ENCODE results near the gene CD63.

Gene CD63

GRCh38 chr12:55720071-55720564 lies 8.7 kb downstream of the CD63 start, which contains the start of gene RDH5:
Gene RDH5 (plus strand): TSS chr12:55720393. CDS start chr12:55721185, 792 bp downstream.
- DNase-seq: no peak

- no peak for DNase-seq
Measured at GRCh38 chr12:55719371-55719770, 9.4 kb downstream of the CD63 start.

- DNase-seq: no peak
Measured at GRCh38 chr12:55718624-55719275, 10.1 kb downstream of the CD63 start.

- DNase-seq: no peak
Measured at GRCh38 chr12:55718015-55718414, 10.8 kb downstream of the CD63 start.

GRCh38 chr12:55717011-55718007 lies 11.5 kb downstream of the CD63 start:
- no peak for DNase-seq

GRCh38 chr12:55716582-55716957 lies 12.2 kb downstream of the CD63 start:
- DNase-seq: no peak

- peak; percentile 92 for DNase-seq
Measured at GRCh38 chr12:55715833-55716581, 12.8 kb downstream of the CD63 start, which contains the start of gene BLOC1S1. Gene BLOC1S1 (plus strand): TSS chr12:55716046. CDS start chr12:55716052, 6 bp downstream.

- no peak for DNase-seq
Measured at GRCh38 chr12:55715169-55715764, 13.5 kb downstream of the CD63 start.

- DNase-seq: no peak
Measured at GRCh38 chr12:55713721-55714120, 15.1 kb downstream of the CD63 start.

GRCh38 chr12:55712700-55713415 lies 16.0 kb downstream of the CD63 start:
- no peak for DNase-seq

GRCh38 chr12:55711786-55712553 lies 16.8 kb downstream of the CD63 start:
- DNase-seq: no peak

GRCh38 chr12:55708695-55709233 lies 20.0 kb downstream of the CD63 start:
- DNase-seq: no peak

- peak; percentile 81 for DNase-seq
Measured at GRCh38 chr12:55707841-55708694, 20.7 kb downstream of the CD63 start, which contains the start of gene ITGA7. Gene ITGA7 (minus strand): TSS chr12:55707904. CDS start chr12:55707682, 222 bp downstream.

- DNase-seq: peak; percentile 29
Measured at GRCh38 chr12:55707219-55707671, 21.6 kb downstream of the CD63 start.

GRCh38 chr12:55706568-55707218 lies 22.1 kb downstream of the CD63 start:
- DNase-seq: no peak

- no peak for DNase-seq
Measured at GRCh38 chr12:55705782-55706402, 22.9 kb downstream of the CD63 start.

- no peak for DNase-seq
Measured at GRCh38 chr12:55704824-55705718, 23.7 kb downstream of the CD63 start.
